Neural progenitor cell (in vitro differentiated cells): ENCODE results near the gene MPC1. TPM values are rescaled to one million over a fixed set of nuclear protein-coding genes. Genes with fewer than 3 reads are reported as not detected.

ENCODE experiments used
- DNase-seq: peaks from one replicate; pipeline ENCODE4 v3.0.0-alpha.2; 2016; ENCODE audit warnings: low spot score
- H2AFZ ChIP-seq: fragments of 200-600 bp; sonication (generic); replicated peaks from 2 replicates; pipeline ENCODE4 v1.6.1; 2016; ENCODE audit warnings: antibody characterized with exemption
- H3F3A ChIP-seq: fragments of 200-600 bp; sonication (generic); 2 replicates; pipeline ENCODE4 v1.6.1; 2016; ENCODE audit warnings: antibody characterized with exemption, low read depth
- H3K27ac ChIP-seq: fragments of 200-600 bp; sonication (generic); 2 replicates; pipeline ENCODE4 v1.5.1; 2016; ENCODE audit warnings: mild to moderate bottlenecking
- H3K27me3 ChIP-seq: fragments of 200-600 bp; sonication (generic); 2 replicates; pipeline ENCODE4 v1.6.1; 2016; ENCODE audit warnings: mild to moderate bottlenecking, moderate library complexity
- H3K36me3 ChIP-seq: fragments of 200-600 bp; sonication (generic); 2 replicates; pipeline ENCODE4 v1.5.1; 2016
- H3K4me1 ChIP-seq: fragments of 200-600 bp; sonication (generic); 2 replicates; pipeline ENCODE4 v1.6.1; 2016; ENCODE audit warnings: mixed run types
- H3K4me2 ChIP-seq: fragments of 200-600 bp; sonication (generic); 2 replicates; pipeline ENCODE4 v1.6.1; 2016
- H3K4me3 ChIP-seq: fragments of 200-600 bp; sonication (generic); 2 replicates; pipeline ENCODE4 v1.5.1; 2016
- H3K79me2 ChIP-seq: fragments of 200-600 bp; sonication (generic); 2 replicates; pipeline ENCODE4 v1.6.1; 2016; ENCODE audit warnings: low read depth
- H3K9ac ChIP-seq: fragments of 200-600 bp; sonication (generic); 2 replicates; pipeline ENCODE4 v1.6.1; 2016
- H3K9me3 ChIP-seq: fragments of 200-600 bp; sonication (generic); 2 replicates; pipeline ENCODE4 v1.5.1; 2016; ENCODE audit warnings: low read depth
- H4K20me1 ChIP-seq: fragments of 200-600 bp; sonication (generic); 2 replicates; pipeline ENCODE4 v1.6.1; 2016; ENCODE audit warnings: low read depth
- H3K27ac Mint-ChIP-seq: 3 replicates; pipeline ENCODE4 v1.8.0; 2021; ENCODE audit warnings: mixed read lengths
- H3K27me3 Mint-ChIP-seq: 2 replicates; pipeline ENCODE4 v1.8.0; 2022; ENCODE audit warnings: low read depth, mild to moderate bottlenecking, inconsistent platforms, moderate library complexity, mixed read lengths; ENCODE audit not compliant: insufficient read depth
- H3K36me3 Mint-ChIP-seq: 3 replicates; pipeline ENCODE4 v1.8.0; 2021; ENCODE audit warnings: mixed read lengths
- H3K4me1 Mint-ChIP-seq: 3 replicates; pipeline ENCODE4 v1.8.0; 2021; ENCODE audit warnings: mixed read lengths
- H3K4me3 Mint-ChIP-seq: 3 replicates; pipeline ENCODE4 v1.8.0; 2021; ENCODE audit warnings: mild to moderate bottlenecking, moderate library complexity, mixed read lengths
- H3K9me3 Mint-ChIP-seq: 3 replicates; pipeline ENCODE4 v1.8.0; 2020; ENCODE audit warnings: mixed read lengths
- EZH2 ChIP-seq: fragments of 200-600 bp; sonication (generic); IDR thresholded peaks from 2 replicates; pipeline ENCODE4 v1.6.1; 2017; ENCODE audit warnings: antibody characterized with exemption, mild to moderate bottlenecking, moderate library complexity
- EZH2phosphoT487 ChIP-seq: fragments of 200-600 bp; sonication (generic); IDR thresholded peaks from 2 replicates; pipeline ENCODE4 v1.6.1; 2017; ENCODE audit warnings: antibody characterized with exemption
- total RNA-seq: library from RNA; depleted of rRNA; stranded (reverse); fragments of >200 nt; gene quantifications from 2 replicates; pipeline ENCODE4 v1.2.3, GENCODE V29; 2015; ENCODE audit warnings: low replicate concordance
- TF ChIP-seq, protein P1 (sequence below): fragments of 200-600 bp; sonication (generic); IDR thresholded peaks from 2 replicates; pipeline ENCODE4 v1.5.1; 2017; ENCODE audit warnings: antibody characterized with exemption, mild to moderate bottlenecking

MPC1 gene
- total RNA-seq, 1 donor from 2014 or later = 13.2 TPM

DNA sequence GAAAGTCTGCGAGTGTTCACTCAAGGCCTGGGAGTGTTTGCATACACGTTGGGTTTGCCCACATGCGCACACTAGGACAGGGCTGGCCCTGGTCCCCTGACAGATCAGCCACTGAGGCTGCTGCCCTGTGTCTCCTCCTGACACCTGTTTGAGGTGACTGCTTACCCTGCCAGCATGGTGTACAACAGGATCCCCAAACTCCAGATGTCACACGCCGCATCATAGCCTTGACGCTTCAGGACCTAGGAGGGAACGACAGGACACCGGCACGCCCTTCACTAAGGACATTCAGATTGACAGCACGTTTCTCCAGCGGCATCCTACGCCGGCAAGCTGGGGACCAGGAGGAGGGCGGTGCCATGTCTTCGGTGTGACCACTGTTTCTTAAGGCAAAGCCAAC lies 37.0 kb upstream of the MPC1 start:
- Mint-ChIP-seq H3K4me1 (no peaks in the 10 kb centered on the region), H3K9me3 (peaks cover 4% of the 10 kb centered on the region), H3K4me3 (no peak overlapping the region), H3K27ac (no peak overlapping the region), H3K27me3 (peaks cover 2% of the 10 kb centered on the region), H3K36me3 (peaks cover 30% of the 10 kb centered on the region)
- Histone ChIP-seq H3K36me3 (no peaks in the 10 kb centered on the region), H3K27ac (no peak overlapping the region), H3K9ac (no peak overlapping the region), H4K20me1 (no peaks in the 10 kb centered on the region), H3F3A (no peaks in the 10 kb centered on the region), H3K4me2 (no peak overlapping the region), H3K4me3 (no peak overlapping the region), H3K27me3 (no peaks in the 10 kb centered on the region), H3K4me1 (no peaks in the 10 kb centered on the region), H3K79me2 (no peaks in the 10 kb centered on the region), H2AFZ (no peak overlapping the region), H3K9me3 (no peaks in the 10 kb centered on the region)
- no peak for DNase-seq
- no peak for TF ChIP-seq EZH2phosphoT487
- no peak for TF ChIP-seq EZH2
- TF ChIP-seq, protein P1, sequence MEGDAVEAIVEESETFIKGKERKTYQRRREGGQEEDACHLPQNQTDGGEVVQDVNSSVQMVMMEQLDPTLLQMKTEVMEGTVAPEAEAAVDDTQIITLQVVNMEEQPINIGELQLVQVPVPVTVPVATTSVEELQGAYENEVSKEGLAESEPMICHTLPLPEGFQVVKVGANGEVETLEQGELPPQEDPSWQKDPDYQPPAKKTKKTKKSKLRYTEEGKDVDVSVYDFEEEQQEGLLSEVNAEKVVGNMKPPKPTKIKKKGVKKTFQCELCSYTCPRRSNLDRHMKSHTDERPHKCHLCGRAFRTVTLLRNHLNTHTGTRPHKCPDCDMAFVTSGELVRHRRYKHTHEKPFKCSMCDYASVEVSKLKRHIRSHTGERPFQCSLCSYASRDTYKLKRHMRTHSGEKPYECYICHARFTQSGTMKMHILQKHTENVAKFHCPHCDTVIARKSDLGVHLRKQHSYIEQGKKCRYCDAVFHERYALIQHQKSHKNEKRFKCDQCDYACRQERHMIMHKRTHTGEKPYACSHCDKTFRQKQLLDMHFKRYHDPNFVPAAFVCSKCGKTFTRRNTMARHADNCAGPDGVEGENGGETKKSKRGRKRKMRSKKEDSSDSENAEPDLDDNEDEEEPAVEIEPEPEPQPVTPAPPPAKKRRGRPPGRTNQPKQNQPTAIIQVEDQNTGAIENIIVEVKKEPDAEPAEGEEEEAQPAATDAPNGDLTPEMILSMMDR = no peak

DNA sequence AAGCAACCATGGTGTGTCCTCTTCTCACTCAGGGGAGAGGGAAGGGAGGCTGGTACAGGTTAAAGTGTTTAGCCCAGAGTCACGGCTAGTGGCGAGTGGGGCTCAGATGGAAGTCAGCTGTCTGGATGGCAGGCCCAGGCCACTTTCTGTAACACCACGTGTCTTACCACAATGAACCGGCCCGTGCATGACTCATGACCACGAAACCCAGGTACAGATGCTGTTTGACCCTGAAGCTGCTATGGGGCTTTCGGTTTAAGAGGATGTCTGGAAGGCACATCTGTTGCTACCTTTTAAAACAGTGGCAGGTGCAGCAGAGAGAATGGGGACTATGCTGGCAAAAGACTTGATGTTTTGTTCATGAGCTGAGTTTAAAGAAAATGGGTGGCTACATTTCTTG lies 36.5 kb upstream of the MPC1 start:
- no peak overlapping the region for H3K4me2 ChIP-seq
- no peak for DNase-seq
- no peaks in the 10 kb centered on the region for H3K79me2 ChIP-seq
- peaks cover 4% of the 10 kb centered on the region for H3K9me3 Mint-ChIP-seq
- no peaks in the 10 kb centered on the region for H3K4me1 ChIP-seq
- H3K27me3 Mint-ChIP-seq = peaks cover 2% of the 10 kb centered on the region
- H3K27ac ChIP-seq = no peak overlapping the region
- H3K9me3 ChIP-seq = no peaks in the 10 kb centered on the region
- no peak overlapping the region for H3K27ac Mint-ChIP-seq
- no peaks in the 10 kb centered on the region for H4K20me1 ChIP-seq
- no peak overlapping the region for H3K4me3 ChIP-seq
- H3K36me3 Mint-ChIP-seq = peaks cover 30% of the 10 kb centered on the region
- no peaks in the 10 kb centered on the region for H3K36me3 ChIP-seq
- no peak overlapping the region for H3K4me3 Mint-ChIP-seq
- no peaks in the 10 kb centered on the region for H3K4me1 Mint-ChIP-seq
- no peaks in the 10 kb centered on the region for H3F3A ChIP-seq
- no peak overlapping the region for H3K9ac ChIP-seq
- no peak overlapping the region for H2AFZ ChIP-seq
- no peak for TF ChIP-seq EZH2
- TF ChIP-seq EZH2phosphoT487 = no peak
- TF ChIP-seq, protein P1 = no peak
- H3K27me3 ChIP-seq = no peaks in the 10 kb centered on the region

DNA sequence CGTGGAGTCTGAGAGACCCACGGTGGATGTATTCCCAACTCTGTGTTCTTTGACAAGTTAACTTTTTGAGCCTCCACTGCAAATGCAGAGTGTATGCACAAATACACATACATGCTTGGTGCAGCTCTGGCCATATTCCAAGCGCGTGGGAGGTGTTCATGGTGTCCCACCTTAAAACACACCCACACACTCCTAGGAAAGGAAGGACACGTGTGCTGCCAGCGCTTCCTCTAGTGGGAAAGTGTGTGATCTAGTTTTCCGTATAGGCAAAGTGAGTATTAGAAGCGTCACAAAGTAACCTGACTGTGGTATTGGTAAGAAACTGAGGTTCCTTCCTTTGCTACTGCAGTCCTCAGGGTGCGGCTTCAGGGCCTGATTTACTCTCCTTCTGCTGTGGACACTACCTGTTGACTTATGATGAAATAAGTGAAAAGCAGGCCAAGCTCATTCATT lies 36.0 kb upstream of the MPC1 start:
- no peaks in the 10 kb centered on the region for H3K27me3 ChIP-seq
- H3K27me3 Mint-ChIP-seq = peaks cover 3% of the 10 kb centered on the region
- no peaks in the 10 kb centered on the region for H3K36me3 ChIP-seq
- H3K4me3 Mint-ChIP-seq = no peak overlapping the region
- no peaks in the 10 kb centered on the region for H4K20me1 ChIP-seq
- H3K79me2 ChIP-seq = no peaks in the 10 kb centered on the region
- no peak for DNase-seq
- no peak overlapping the region for H3K27ac ChIP-seq
- no peaks in the 10 kb centered on the region for H3K9me3 ChIP-seq
- peaks cover 4% of the 10 kb centered on the region for H3K9me3 Mint-ChIP-seq
- peaks cover 30% of the 10 kb centered on the region for H3K36me3 Mint-ChIP-seq
- no peak overlapping the region for H3K4me3 ChIP-seq
- no peaks in the 10 kb centered on the region for H3F3A ChIP-seq
- H3K4me1 Mint-ChIP-seq = no peaks in the 10 kb centered on the region
- no peak for TF ChIP-seq EZH2phosphoT487
- TF ChIP-seq EZH2 = no peak
- TF ChIP-seq, protein P1 = no peak
- H3K27ac Mint-ChIP-seq = peak overlapping the region; percentile 15
- no peaks in the 10 kb centered on the region for H3K4me1 ChIP-seq
- no peak overlapping the region for H3K4me2 ChIP-seq
- H2AFZ ChIP-seq = no peak overlapping the region
- H3K9ac ChIP-seq = no peak overlapping the region
